ENCODE data around the gene CST7.

DNA sequence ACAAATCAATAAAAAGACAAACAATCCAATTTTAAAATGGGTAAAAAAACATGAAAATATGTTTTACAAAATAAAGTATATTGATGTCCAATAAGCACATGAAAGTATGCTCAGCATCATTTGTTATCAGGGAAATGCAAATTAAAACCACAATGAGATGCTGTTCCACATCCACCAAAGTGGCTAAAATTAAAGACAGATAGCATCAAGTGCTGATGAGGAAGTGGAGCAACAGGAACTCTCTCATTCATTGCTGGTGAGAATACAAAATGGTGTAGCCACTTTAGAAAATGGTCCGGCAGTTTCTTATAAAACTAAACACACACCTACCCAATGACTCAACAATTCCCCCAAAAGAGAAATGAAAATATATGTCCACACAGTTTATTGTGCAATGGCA lies 42.3 kb upstream of the CST7 start:
- TF ChIP-seq EZH2 (conservative IDR thresholded peaks at IDR 0.05; ENCODE audit: low read depth, low read length) (no peak), MAFK (conservative IDR thresholded peaks at IDR 0.05 in 1 of 2, IDR thresholded peaks at IDR 0.05 in 1 of 2; ENCODE audit: low read length in 2 of 2) (no peak), SMC3 (IDR thresholded peaks at IDR 0.05; ENCODE audit: low read length) (no peak), TAF1 (CRISPR knock-in tag; IDR thresholded peaks at IDR 0.05) (no peak), SP1 (IDR thresholded peaks at IDR 0.05) (no peak), SP1 (CRISPR knock-in tag; IDR thresholded peaks at IDR 0.05) (no peak), SOX6 (IDR thresholded peaks at IDR 0.05) (no peak), SOX6 (CRISPR knock-in tag; IDR thresholded peaks at IDR 0.05) (no peak), BRD4 (CRISPR knock-in tag; IDR thresholded peaks at IDR 0.05) (no peak), RAD51 (IDR thresholded peaks at IDR 0.05; ENCODE audit: borderline replicate concordance) (no peak)
- TF ChIP-seq, protein P1, sequence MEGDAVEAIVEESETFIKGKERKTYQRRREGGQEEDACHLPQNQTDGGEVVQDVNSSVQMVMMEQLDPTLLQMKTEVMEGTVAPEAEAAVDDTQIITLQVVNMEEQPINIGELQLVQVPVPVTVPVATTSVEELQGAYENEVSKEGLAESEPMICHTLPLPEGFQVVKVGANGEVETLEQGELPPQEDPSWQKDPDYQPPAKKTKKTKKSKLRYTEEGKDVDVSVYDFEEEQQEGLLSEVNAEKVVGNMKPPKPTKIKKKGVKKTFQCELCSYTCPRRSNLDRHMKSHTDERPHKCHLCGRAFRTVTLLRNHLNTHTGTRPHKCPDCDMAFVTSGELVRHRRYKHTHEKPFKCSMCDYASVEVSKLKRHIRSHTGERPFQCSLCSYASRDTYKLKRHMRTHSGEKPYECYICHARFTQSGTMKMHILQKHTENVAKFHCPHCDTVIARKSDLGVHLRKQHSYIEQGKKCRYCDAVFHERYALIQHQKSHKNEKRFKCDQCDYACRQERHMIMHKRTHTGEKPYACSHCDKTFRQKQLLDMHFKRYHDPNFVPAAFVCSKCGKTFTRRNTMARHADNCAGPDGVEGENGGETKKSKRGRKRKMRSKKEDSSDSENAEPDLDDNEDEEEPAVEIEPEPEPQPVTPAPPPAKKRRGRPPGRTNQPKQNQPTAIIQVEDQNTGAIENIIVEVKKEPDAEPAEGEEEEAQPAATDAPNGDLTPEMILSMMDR (CRISPR knock-in tag; IDR thresholded peaks at IDR 0.05): no peak
- TF ChIP-seq, protein P2, sequence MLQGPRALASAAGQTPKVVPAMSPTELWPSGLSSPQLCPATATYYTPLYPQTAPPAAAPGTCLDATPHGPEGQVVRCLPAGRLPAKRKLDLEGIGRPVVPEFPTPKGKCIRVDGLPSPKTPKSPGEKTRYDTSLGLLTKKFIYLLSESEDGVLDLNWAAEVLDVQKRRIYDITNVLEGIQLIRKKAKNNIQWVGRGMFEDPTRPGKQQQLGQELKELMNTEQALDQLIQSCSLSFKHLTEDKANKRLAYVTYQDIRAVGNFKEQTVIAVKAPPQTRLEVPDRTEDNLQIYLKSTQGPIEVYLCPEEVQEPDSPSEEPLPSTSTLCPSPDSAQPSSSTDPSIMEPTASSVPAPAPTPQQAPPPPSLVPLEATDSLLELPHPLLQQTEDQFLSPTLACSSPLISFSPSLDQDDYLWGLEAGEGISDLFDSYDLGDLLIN (CRISPR knock-in tag; IDR thresholded peaks at IDR 0.05; ENCODE audit: borderline replicate concordance): no peak

All from HepG2 (cell line).